Bone marrow (tissue), 2 donors: ENCODE data around the gene TMEM192.
"Not testable (repeated sequence)": the region's sequence is repeated elsewhere in the genome, so short reads cannot be mapped to it uniquely, and the experiment has no call there.

Source experiments
- DNase-seq, 2 donors: peaks; one replicate each; lab custom pipeline; 2025; lab: John Stamatoyannopoulos, UW

The TMEM192 gene

DNA sequence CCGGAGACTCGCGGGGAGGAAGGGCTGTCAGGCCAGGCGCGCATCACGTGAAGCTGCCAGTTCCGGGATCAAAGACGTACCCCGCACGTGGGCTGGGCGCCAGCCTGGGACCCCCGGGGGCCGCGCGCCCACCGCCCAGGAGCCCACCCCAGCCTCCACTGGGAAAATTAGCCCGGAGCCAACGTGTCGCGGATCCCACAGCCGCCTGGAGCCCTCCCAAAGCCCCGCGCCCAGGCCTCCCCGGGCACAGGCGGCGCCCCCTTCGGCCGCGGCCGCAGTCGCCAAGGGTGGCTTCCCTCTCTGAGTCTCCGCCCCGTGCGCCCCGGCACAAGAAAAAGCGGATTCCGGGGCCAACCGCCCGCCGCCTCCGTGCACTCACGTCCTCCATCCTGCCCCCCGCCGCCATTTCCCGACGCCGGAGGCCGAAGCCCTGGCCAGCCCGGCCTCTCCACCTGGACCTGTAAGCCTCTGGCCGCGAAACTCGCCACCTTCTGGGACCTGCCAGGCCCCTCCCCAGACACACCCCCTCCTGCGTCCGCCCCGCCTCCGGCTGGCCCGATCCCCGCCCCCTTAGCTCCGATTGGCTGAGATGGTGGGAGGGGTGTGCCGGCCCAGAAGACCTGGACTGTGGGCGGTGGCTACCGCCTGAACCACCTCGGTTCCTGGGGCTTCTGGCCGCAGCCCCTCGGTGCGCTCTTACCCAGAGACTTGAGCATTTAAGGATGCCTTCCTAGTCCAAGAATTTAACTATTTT, at the start of gene TMEM192:
TMEM192 (minus strand) TSS at position 493 of the 754 bp plus-strand sequence; CDS start at position 406, 87 bp downstream.
- DNase-seq, result peak; percentile 85 to 99

DNA sequence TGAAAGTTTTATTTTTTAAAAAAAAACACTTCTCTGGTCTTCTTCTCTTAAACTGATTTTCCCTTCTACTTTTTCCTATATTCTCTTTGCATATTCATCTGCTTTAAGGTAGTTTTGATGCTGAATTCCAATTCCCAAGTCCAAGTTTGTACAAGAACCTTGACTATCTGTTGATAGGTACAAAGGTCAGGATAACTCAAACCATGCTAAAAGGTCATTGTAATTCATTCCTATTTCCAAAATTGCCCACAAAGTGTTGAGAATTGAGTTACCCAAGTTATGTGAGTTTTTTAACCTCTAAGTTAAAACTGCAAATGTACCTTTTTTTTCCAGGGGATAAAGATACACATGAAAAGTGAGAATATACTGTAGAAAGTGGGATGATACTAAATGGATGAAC, 46.1 kb upstream of the TMEM192 start:
- DNase-seq, result no peak

DNA sequence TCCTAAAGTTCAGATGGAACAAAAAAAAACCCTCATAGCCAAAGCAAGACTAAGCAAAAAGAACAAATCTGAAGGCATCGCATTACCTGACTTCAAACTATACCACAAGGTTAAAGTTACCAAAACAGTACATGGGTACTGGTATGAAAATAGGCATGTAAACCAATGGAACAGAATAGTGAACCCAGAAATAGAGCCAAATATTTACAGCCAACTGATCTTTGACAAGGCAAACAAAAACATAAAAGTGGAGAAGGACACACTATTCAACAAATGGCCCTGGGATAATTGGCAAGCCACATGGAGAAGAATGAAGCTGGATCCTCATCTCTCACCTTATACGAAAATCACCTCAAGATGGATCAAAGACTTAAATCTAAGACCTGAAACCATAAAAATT, 44.2 kb upstream of the TMEM192 start:
- DNase-seq, result no peak

DNA sequence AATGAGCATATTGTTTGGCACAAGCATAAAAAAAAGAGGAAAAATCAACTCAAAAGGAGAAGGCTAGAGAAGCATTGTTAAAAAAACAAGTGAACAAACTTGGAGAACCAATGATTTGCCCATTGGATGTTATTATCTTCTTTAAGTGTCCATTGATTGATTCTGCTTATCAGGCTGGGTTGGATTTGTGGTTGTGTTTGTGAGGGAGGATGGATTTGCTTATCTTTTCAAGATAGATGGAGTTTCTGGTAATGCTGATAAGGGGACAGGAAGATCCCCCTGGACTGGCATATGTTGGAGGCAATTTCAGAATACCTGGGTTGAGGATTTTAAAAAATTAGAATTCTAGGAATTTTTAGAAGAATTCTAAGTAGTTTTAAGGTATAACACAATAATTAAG, 41.8 kb upstream of the TMEM192 start:
- no peak for DNase-seq

DNA sequence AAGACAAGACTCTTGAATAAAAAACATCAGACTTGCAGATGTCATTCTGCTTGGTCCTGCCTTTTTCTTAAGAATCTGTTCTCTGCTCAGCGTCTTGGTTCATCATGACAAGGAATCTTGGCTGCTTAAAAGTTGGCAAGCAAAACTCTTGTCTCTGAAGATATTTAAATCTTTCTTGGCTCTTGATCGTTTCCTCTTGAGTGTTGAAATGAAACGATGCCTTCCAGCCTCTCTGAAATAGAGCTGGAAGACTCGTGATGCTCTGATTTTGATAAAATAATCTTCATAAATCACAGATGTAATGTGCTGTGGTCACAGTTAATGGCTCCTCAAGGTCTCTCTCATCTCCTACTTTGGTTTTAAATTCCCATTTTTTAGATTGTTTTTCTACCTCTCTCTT, 39.9 kb upstream of the TMEM192 start:
- no peak for DNase-seq

DNA sequence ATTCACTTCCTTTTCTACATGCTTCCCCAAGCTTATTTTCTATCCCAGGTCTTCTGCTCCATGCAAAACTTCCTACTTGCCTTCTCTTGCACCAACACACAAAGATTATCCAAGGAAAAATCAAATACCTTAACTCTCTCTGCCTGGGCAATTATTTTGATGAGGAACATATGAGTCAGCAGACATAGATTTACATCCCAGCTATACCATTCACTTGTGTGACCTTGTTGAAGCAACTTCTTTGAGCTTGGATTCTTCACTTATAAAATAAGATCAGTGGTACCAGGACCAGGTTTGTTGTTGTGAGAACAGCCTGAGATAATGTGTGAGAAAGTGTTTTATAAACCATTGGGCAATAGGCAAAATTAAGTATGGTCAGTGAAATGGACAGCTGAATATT, 39.1 kb upstream of the TMEM192 start:
- DNase-seq, result no peak

DNA sequence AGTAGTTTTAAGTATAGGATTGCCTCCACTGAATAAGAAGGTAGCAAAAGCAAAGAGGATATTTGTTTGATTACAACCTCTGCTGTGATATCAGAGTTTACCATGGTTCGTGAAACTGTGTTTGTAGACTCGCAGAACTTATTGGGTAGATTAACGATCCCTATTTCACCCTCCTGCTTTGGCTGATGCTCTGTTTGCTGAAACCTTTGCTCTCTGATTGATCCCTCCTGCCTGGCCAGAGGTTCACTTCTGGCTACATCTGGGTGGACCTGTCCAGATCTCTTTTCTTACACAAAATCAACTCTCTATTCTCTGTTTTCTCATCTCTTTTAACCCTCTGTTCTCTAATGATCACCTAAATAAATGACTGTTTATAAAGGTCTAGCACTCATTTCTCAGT, 37.9 kb upstream of the TMEM192 start:
- DNase-seq, result no peak

DNA sequence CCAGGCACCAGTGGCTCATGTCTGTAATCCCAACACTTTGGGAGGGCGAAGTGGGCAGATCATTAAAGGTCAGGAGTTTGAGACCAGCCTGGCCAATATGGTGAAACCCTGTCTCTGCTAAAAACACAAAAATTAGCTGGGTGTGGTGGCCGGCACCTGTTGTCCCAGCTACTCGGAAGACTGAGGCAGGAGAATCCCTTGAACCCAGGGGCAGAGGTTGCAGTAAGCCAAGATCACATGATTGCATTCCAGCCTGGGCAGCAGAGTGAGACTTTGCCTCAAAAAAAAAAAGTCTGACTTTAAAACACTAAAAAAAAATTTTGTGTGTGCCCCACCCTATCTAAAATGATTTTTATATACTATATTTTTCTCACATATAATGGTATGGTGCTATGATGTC, 26.2 kb upstream of the TMEM192 start:
- no peak for DNase-seq

DNA sequence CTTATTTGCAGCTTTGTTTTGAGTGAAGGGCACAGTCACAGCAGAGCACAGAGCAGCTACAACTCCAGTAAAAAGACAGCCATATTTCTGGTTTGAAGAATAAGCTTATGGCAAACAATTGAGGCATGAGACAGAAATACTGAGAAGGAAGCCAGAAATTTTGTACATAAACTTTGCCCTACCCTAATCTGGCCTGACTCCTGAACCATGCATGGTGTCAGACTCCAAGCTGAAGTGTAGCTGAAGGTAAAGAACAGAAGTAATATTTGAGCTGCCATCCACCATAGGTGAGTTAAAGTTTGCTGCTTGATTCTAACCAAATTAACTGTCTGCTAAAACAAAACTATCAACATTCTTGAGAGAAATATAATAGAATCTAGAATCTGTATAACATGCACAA, 24.5 kb upstream of the TMEM192 start:
- DNase-seq, result no peak

DNA sequence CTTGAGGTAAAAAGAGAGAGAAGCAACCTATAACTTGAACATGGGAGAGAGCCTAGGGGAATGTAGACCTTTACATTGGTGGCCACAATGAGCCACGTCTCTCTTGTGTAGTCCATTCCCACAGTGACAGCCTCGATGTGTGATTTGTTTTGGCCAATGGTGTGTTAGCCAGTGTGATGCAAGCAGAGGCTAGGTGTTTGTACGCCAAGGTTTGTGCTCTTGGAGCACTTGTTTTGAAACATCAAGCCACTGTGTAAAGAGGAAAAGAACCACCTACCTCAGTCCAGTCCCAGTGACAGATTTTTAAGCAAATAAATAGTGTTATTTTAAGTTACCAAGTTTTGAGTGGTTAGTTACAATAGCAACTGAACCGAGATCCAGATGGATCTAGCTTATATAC, 23.9 kb upstream of the TMEM192 start:
- DNase-seq, result no peak

DNA sequence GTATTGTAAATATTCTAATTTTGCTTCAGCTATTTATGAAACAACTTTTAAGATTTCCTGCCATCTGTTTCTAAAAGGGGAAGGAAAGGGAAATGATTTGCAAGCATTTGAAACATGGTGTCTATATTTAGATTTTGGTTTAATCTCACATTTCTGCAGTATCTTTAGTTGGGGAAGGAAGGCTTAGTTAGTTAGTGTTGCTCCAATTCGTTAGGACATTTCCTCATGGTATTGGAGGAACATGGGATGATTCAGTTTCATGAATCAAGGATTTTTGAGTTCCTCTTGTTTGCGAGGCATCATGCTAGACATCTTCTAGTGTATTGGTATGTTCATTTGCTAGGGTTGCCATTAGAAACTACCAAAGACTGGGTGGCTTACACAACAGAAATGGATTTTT, 20.5 kb upstream of the TMEM192 start:
- DNase-seq, result peak in 1 of 2 donors; percentile 62

DNA sequence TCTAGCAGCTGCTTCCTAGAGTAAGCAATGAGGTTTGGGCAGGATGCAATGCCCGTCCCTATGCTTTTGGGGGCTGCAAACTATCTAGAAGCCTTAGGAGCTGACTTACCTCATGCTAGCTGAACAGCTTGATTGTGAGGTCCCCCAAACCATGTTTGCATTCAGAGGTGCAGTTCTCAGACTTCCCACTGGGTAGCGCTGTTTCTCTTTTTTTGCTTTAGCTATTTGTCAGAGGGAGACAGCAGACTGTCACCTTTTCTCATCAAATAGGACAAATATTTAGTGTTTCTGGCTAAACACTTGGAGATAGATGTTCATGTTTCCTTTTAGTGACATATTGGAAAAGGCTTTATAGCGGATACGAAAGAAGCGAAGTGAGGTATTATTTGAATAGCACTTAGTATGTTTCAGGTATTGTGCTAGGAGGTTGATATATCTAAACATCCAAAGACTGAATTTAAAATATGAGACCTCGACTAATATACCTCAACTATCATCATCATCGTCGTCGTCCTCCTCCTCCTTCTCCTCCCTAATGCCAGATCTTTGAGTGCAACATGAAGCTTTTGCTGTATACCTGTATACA, 18.7 kb upstream of the TMEM192 start:
- DNase-seq, result peak; percentile 13 to 57

DNA sequence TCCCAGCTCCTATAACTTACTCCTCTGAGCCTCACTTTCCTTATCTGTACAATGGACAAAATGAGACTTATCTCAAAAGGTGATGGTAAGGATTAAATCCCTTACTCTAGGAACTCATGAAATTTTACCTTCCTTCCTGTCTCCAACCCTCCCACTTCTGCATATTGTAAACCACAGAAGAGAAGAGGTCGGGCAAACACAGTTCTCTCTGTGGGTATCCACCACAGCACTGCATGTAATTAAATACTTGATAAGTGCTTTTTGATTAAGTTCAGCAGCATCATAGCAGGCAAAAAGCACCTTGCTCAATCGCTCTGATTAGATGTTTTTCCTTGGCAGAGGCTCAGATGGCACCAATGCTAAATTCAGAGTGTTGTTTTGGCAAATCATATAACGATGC, 17.3 kb upstream of the TMEM192 start:
- DNase-seq, result no peak

DNA sequence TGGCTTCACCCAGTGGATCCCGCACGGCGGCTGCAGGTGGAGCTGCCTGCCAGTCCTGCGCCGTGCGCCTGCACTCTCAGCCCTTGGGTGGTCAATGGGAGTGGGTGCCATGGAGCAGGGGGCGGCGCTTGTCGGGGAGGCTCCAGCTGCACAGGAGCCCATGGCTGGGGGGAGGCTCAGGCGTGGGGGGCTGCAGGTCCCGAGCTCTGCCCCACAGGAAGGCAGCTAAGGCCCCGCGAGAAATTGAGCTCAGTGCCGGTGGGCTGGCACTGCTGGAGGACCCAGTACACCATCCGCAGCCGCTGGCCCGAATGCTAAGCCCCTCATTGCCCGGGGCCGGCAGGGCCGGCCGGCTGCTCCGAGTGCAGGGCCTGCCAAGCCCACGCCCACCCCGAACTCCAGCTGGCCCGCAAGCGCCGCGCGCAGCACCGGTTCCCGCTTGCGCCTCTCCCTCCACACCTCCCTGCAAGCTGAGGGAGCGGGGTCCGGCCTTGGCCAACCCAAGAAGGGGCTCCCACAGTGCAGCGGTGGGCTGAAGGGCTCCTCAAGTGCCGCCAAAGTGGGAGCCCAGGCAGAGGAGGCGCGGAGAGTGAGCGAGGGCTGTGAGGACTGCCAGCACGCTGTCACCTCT, 13.3 kb upstream of the TMEM192 start:
- not testable (repeated sequence) for DNase-seq

DNA sequence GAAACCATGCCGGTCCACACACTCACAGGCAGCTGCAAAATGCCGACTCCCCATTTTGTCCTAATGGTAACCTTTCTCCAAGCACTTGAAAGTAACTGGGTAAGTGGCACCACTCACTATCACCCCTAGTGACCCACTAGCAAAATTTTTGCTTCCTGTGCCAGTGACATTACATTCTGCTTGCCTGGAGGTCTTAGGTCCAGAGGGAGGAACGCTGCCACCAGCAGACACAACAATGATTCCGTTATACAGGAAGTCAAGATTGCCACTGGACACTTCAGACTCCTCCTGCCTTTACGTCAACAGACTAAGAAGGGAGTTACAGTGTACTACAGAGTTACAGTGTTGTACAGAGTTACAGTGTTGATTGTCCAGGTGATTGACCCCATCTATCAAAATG, 11.8 kb upstream of the TMEM192 start:
- DNase-seq, result no peak

DNA sequence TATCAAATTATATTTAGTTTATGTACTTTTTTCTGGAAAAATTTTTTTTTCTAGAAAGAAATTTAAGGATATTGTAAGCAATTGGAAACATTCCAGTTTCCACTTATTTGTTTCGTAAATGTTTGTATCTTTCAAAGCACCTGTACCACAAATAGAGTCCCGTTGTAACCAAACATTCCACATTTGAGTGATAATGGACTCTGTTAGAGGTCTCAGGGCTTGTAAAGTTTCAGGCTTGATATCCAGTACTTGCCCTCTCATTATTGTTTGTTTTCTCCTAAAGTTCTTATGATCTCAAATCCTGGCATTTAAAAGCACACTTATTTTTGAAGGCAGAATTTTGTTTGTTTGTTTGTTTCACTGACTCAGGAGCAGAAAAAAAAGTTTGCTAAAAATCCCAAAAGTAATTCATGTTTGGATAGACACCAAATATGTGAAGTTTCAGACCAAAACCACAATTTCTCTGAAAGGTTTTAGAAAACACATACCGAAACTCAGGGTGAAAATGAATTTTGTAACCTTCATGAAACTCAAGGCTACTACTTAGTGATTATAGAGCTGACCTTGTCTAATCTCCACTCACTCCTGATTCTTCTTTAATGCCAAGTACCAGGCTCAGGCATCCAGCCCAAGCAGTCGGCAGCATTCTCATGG, 5.7 kb upstream of the TMEM192 start:
- no peak for DNase-seq

DNA sequence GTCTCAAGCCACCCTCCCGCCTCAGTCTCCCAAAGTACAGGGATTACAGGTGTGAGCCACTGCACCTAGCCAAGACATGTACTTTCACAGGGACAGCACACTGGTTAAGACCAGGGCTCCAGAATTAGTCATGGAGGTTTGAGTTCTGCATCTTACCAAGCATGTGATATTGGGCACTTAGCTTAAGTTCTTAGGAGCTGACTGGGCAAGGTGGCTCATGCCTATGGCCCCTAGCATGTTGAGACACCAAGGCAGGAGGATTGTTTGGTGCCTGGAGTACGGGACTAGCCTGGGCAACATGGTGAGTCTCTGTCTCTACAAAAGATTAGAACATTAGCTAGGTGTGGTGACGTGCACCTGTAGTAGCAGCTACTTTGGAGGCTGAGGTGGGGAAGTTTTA, 2.6 kb upstream of the TMEM192 start:
- no peak for DNase-seq

DNA sequence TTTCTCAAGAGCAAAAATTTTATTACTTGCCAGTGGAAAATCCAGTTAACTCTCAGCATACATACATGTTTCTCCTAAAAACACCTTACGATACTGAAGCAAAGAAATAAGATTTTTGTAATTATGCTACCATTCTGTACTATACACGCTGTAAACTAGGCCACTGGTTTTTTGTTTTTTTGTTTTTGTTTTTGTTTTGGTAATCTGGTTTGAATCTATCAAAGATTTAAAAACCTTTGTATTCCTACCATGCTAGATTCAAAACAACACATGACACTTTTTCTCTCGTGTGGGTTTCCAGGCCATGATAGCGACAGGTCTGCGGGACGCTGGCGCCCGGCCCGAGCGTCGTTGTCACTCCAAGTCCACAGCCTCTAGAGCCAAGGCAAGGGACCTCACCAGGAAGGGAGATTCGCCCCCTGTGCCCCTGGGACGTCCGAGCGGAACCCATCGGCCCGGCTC, 723 bp downstream of the TMEM192 start:
- no peak for DNase-seq

DNA sequence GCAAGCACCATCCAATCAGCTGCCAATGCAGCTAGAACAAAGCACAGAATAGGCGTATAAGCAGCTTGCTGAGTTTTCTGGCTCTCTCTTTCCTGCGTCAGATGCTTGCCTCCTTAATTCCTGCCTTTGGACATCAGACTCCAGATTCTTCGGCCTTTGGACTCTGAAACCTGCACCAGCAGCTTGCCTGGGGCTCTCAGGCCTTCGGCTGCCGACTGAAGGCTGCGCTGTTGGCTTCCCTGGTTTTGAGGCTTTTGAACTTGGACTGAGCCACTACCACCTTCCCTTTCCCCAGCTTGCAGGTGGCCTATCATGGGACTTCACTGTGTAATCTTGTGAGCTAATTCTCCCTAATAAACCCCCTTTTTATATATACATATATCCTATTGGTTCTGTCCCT, 6.1 kb downstream of the TMEM192 start:
- no peak for DNase-seq

DNA sequence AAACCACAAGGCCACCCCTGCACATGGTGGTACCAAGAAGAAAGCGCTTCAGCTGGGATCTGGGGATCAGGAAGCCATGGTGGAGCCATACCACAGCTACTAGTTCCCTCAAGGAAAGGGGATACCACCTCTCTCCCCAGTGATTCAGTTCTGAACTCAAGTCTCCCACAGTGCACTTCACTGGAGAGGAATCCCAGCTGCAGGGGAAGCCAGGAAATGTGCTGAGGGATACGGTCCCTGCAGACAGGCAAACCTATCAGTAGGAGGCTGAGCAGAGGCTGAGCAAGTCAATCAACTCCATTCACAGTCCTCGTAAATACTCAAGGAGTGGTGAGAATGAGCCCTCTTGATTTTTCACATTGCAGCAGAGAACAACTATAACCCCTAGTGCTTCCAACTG, 11.0 kb downstream of the TMEM192 start:
- no peak for DNase-seq

DNA sequence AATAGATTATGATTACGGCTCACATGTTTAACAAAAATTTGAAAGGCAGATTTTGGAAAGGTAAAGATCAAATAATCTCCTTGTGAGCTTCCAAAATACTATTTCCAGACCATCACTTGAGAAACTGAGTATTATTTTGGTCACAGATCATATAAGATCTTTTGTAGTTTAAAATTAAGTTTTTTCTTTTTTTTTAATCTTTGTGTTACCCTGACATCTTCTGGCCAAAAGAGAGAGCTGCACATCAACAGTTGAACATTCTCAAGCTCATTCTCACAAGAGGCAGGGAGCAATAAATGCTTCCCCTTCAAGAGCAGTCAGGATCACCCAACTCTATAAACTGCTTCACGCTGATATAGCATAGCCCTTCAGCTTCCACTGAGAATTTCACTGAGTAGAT, 15.9 kb downstream of the TMEM192 start:
- peak in 1 of 2 donors; percentile 7 for DNase-seq

DNA sequence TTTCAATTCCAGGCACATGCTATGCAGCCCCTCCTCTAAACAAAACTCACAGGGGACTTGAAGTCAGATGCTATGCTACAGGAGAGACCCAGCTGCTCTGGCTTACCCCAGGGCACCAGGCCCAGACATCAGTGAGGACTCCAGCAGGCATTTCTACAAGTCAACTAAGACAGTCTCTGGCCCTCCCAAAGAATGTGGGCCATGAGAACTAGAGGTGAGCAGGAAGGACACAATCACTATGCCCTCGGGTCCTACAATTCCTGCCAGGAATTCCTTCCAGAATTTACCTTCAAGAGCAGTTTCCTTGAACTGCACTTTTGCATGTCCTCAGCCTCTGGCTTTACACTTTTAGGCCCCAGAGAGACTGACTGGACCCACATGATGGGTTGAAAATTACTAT, 17.4 kb downstream of the TMEM192 start:
- no peak for DNase-seq

DNA sequence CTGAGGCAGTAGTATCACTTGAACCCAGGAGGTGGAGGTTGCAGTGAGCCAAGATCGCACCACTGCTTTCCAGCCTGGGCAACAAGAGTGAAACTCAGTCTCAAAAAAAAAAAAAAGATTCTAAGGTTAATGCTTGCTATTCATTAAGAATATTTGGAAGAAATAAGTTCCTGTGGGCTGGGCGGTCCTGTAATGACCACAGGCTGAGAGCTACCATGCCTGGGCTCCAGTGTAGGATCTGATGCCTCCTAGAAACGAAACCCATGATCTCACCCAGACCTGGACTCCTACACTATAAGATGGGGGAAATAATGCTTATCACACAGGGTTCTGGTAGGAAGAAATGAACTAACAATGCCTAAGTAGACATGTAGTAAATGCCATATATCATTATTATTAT, 17.8 kb downstream of the TMEM192 start:
- DNase-seq, result no peak
